ENCODE measurements around the gene PEAK1.

Gene PEAK1

DNA sequence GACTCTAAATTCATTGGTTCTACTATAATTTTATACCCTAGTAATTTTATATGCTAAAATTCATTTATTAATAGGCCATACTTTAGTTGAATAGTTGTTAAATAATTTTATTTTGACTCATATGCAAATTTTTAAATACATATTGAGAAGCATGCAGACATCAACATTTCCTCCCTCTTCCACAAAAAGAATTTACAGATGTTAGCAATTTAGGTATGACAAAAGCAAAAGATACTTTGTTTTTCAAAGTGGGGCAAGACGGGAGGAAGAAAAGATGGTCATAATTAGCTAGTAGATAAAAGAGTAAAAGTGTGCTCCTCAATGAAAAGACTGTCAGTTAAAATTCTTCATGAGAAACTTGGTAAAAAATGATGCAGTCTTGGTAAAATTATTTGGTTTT is 200.1 kb downstream of the PEAK1 start:
- H2BK5ac ChIP-seq (ENCODE audit: low read depth, low read length, poor library complexity, severe bottlenecking), result no peak overlapping the region
- WGBS, result 88% methylated on average over 1 of the region's 1 CpG
- no peak overlapping the region for H3K14ac ChIP-seq (ENCODE audit: low read length in 2 of 2)
- H3K36me3 ChIP-seq (ENCODE audit: control insufficient read depth in 1 of 2, insufficient read depth in 2 of 2, low read depth in 1 of 2, low read length in 2 of 2), result peaks cover 3 to 25% of the 10 kb centered on the region in 2 experiments
- no peak for DNase-seq
- H3K18ac ChIP-seq (ENCODE audit: low read depth in 1 of 2, low read length in 2 of 2), result no peak overlapping the region
- H3K9me3 ChIP-seq (ENCODE audit: control insufficient read depth, low read length), result no peaks in the 10 kb centered on the region
- no peak overlapping the region for H3K23ac ChIP-seq (ENCODE audit: low read length in 2 of 2)
- H3K4me3 ChIP-seq (ENCODE audit: insufficient read depth in 1 of 2, low read depth in 1 of 2, low read length in 2 of 2), result no peak overlapping the region
- H4K91ac ChIP-seq (ENCODE audit: low read length), result no peak overlapping the region
- H3K4me2 ChIP-seq (ENCODE audit: low read length, poor library complexity, severe bottlenecking), result no peak overlapping the region
- H2AK5ac ChIP-seq (ENCODE audit: low read length, severe bottlenecking), result no peak overlapping the region
- no peak overlapping the region for H2BK15ac ChIP-seq (ENCODE audit: low read depth, poor library complexity, severe bottlenecking)
- no peak overlapping the region for H2BK12ac ChIP-seq (ENCODE audit: low read length in 2 of 2)
- H3K9ac ChIP-seq (ENCODE audit: low read length), result no peak overlapping the region
- no peak overlapping the region for H3K27ac ChIP-seq (ENCODE audit: low read length, poor library complexity, severe bottlenecking)
- no peaks in the 10 kb centered on the region for H3K4me1 ChIP-seq (ENCODE audit: control insufficient read depth, insufficient read depth, low read depth, low read length)
- H3K27me3 ChIP-seq (ENCODE audit: control insufficient read depth in 1 of 2, insufficient read depth in 1 of 2, low read length in 2 of 2), result no peaks in the 10 kb centered on the region
- H4K8ac ChIP-seq (ENCODE audit: low read length), result no peak overlapping the region
- H2BK120ac ChIP-seq (ENCODE audit: low read depth, low read length), result no peak overlapping the region
- H3K79me1 ChIP-seq (replicated peaks; ENCODE audit: low read length, poor library complexity, severe bottlenecking), result peaks cover 6% of the 10 kb centered on the region
- no peak overlapping the region for H3K4ac ChIP-seq (ENCODE audit: low read depth in 1 of 2, low read length in 2 of 2)
- no peak overlapping the region for H2AFZ ChIP-seq (ENCODE audit: low read depth, low read length)

GRCh38 chr15:77209221-77209620 is 210.7 kb downstream of the PEAK1 start:
- H3K9ac ChIP-seq (ENCODE audit: low read length), result no peak overlapping the region
- H3K4me2 ChIP-seq (ENCODE audit: low read length, poor library complexity, severe bottlenecking), result no peak overlapping the region
- H4K8ac ChIP-seq (ENCODE audit: low read length), result no peak overlapping the region
- peaks cover 2% of the 10 kb centered on the region for H3K79me1 ChIP-seq (replicated peaks; ENCODE audit: low read length, poor library complexity, severe bottlenecking)
- no peak overlapping the region for H3K23ac ChIP-seq (ENCODE audit: low read length in 2 of 2)
- DNase-seq, result no peak
- peaks cover 11% of the 10 kb centered on the region for H3K9me3 ChIP-seq (ENCODE audit: control insufficient read depth, low read length)
- H3K27me3 ChIP-seq (ENCODE audit: control insufficient read depth in 1 of 2, insufficient read depth in 1 of 2, low read length in 2 of 2), result no peaks in the 10 kb centered on the region
- H2AFZ ChIP-seq (ENCODE audit: low read depth, low read length), result no peak overlapping the region
- no peak overlapping the region for H3K27ac ChIP-seq (ENCODE audit: low read length, poor library complexity, severe bottlenecking)
- no peak overlapping the region for H3K4me3 ChIP-seq (ENCODE audit: insufficient read depth in 1 of 2, low read depth in 1 of 2, low read length in 2 of 2)
- 100% methylated on average over 2 of the region's 2 CpGs for WGBS
- no peak overlapping the region for H3K4ac ChIP-seq (ENCODE audit: low read depth in 1 of 2, low read length in 2 of 2)
- no peak overlapping the region for H2BK5ac ChIP-seq (ENCODE audit: low read depth, low read length, poor library complexity, severe bottlenecking)
- H3K36me3 ChIP-seq (ENCODE audit: control insufficient read depth in 1 of 2, insufficient read depth in 2 of 2, low read depth in 1 of 2, low read length in 2 of 2), result peaks cover 0 to 49% of the 10 kb centered on the region in 2 experiments
- H3K14ac ChIP-seq (ENCODE audit: low read length in 2 of 2), result no peak overlapping the region
- no peaks in the 10 kb centered on the region for H3K4me1 ChIP-seq (ENCODE audit: control insufficient read depth, insufficient read depth, low read depth, low read length)
- H4K91ac ChIP-seq (ENCODE audit: low read length), result no peak overlapping the region
- no peak overlapping the region for H2BK12ac ChIP-seq (ENCODE audit: low read length in 2 of 2)
- no peak overlapping the region for H2BK120ac ChIP-seq (ENCODE audit: low read depth, low read length)
- H2BK15ac ChIP-seq (ENCODE audit: low read depth, poor library complexity, severe bottlenecking), result no peak overlapping the region
- no peak overlapping the region for H2AK5ac ChIP-seq (ENCODE audit: low read length, severe bottlenecking)
- no peak overlapping the region for H3K18ac ChIP-seq (ENCODE audit: low read depth in 1 of 2, low read length in 2 of 2)

GRCh38 chr15:77208241-77208640 is 211.7 kb downstream of the PEAK1 start:
- DNase-seq, result no peak
- H3K9me3 ChIP-seq (ENCODE audit: control insufficient read depth, low read length), result peaks cover 11% of the 10 kb centered on the region
- H3K27ac ChIP-seq (ENCODE audit: low read length, poor library complexity, severe bottlenecking), result no peak overlapping the region
- H2BK5ac ChIP-seq (ENCODE audit: low read depth, low read length, poor library complexity, severe bottlenecking), result no peak overlapping the region
- H3K4me3 ChIP-seq (ENCODE audit: insufficient read depth in 1 of 2, low read depth in 1 of 2, low read length in 2 of 2), result no peak overlapping the region
- H2BK120ac ChIP-seq (ENCODE audit: low read depth, low read length), result no peak overlapping the region
- no peak overlapping the region for H2BK15ac ChIP-seq (ENCODE audit: low read depth, poor library complexity, severe bottlenecking)
- no peaks in the 10 kb centered on the region for H3K4me1 ChIP-seq (ENCODE audit: control insufficient read depth, insufficient read depth, low read depth, low read length)
- H3K36me3 ChIP-seq (ENCODE audit: control insufficient read depth in 1 of 2, insufficient read depth in 2 of 2, low read depth in 1 of 2, low read length in 2 of 2), result peaks cover 0 to 50% of the 10 kb centered on the region in 2 experiments
- no peak overlapping the region for H4K91ac ChIP-seq (ENCODE audit: low read length)
- H3K79me1 ChIP-seq (replicated peaks; ENCODE audit: low read length, poor library complexity, severe bottlenecking), result peaks cover 2% of the 10 kb centered on the region
- no peak overlapping the region for H3K14ac ChIP-seq (ENCODE audit: low read length in 2 of 2)
- no peak overlapping the region for H3K9ac ChIP-seq (ENCODE audit: low read length)
- H3K4ac ChIP-seq (ENCODE audit: low read depth in 1 of 2, low read length in 2 of 2), result no peak overlapping the region
- no peak overlapping the region for H3K23ac ChIP-seq (ENCODE audit: low read length in 2 of 2)
- no peak overlapping the region for H2BK12ac ChIP-seq (ENCODE audit: low read length in 2 of 2)
- H3K4me2 ChIP-seq (ENCODE audit: low read length, poor library complexity, severe bottlenecking), result no peak overlapping the region
- H4K8ac ChIP-seq (ENCODE audit: low read length), result no peak overlapping the region
- no peak overlapping the region for H2AFZ ChIP-seq (ENCODE audit: low read depth, low read length)
- 100% methylated on average over 2 of the region's 3 CpGs for WGBS
- H3K27me3 ChIP-seq (ENCODE audit: control insufficient read depth in 1 of 2, insufficient read depth in 1 of 2, low read length in 2 of 2), result no peaks in the 10 kb centered on the region
- H2AK5ac ChIP-seq (ENCODE audit: low read length, severe bottlenecking), result no peak overlapping the region
- no peak overlapping the region for H3K18ac ChIP-seq (ENCODE audit: low read depth in 1 of 2, low read length in 2 of 2)

DNA sequence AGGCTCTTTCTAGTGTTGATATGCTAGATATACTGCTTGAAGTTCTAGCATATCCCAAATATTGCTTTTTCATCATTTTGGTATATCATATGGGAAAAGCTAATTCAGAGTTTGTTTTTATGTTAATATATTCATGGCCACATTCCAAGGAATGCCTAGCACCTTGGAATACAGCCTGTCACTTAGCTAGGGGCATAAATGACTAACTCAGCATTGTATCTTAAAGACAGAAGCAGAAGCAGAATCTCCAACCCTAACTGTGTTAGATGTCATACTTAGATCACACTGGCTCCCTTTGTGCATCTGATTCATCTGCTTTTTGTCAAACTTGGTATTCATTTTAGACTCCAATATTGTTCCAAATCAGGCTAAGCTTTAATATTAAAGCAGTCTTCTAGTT is 218.2 kb downstream of the PEAK1 start:
- Histone ChIP-seq H2BK15ac (ENCODE audit: low read depth, poor library complexity, severe bottlenecking) (no peak overlapping the region), H4K91ac (ENCODE audit: low read length) (no peak overlapping the region), H2AFZ (ENCODE audit: low read depth, low read length) (no peak overlapping the region), H3K9me3 (ENCODE audit: control insufficient read depth, low read length) (peaks cover 19% of the 10 kb centered on the region), H2BK12ac (ENCODE audit: low read length in 2 of 2) (no peak overlapping the region), H3K23ac (ENCODE audit: low read length in 2 of 2) (no peak overlapping the region), H3K27ac (ENCODE audit: low read length, poor library complexity, severe bottlenecking) (no peak overlapping the region), H4K8ac (ENCODE audit: low read length) (no peak overlapping the region), H2BK5ac (ENCODE audit: low read depth, low read length, poor library complexity, severe bottlenecking) (no peak overlapping the region), H3K4ac (ENCODE audit: low read depth in 1 of 2, low read length in 2 of 2) (no peak overlapping the region), H3K18ac (ENCODE audit: low read depth in 1 of 2, low read length in 2 of 2) (no peak overlapping the region), H3K4me2 (ENCODE audit: low read length, poor library complexity, severe bottlenecking) (no peak overlapping the region), H3K14ac (ENCODE audit: low read length in 2 of 2) (no peak overlapping the region), H3K36me3 (ENCODE audit: control insufficient read depth in 1 of 2, insufficient read depth in 2 of 2, low read depth in 1 of 2, low read length in 2 of 2) (peaks cover 0 to 37% of the 10 kb centered on the region in 2 experiments), H3K4me3 (ENCODE audit: insufficient read depth in 1 of 2, low read depth in 1 of 2, low read length in 2 of 2) (no peak overlapping the region), H2BK120ac (ENCODE audit: low read depth, low read length) (no peak overlapping the region), H3K9ac (ENCODE audit: low read length) (no peak overlapping the region), H3K79me1 (replicated peaks; ENCODE audit: low read length, poor library complexity, severe bottlenecking) (peaks cover 2% of the 10 kb centered on the region), H3K4me1 (ENCODE audit: control insufficient read depth, insufficient read depth, low read depth, low read length) (no peaks in the 10 kb centered on the region), H3K27me3 (ENCODE audit: control insufficient read depth in 1 of 2, insufficient read depth in 1 of 2, low read length in 2 of 2) (no peaks in the 10 kb centered on the region), H2AK5ac (ENCODE audit: low read length, severe bottlenecking) (no peak overlapping the region)
- DNase-seq, result no peak

Measured in mesenchymal stem cell (in vitro differentiated cells and primary cell).